GM20431 (cell line): Measurements from ENCODE around the gene PCDHGA10.
"Not testable (repeated sequence)": the region's sequence is repeated elsewhere in the genome, so short reads cannot be mapped to it uniquely, and the experiment has no call there.

ENCODE experiments used
- in situ Hi-C: fragments of 300-500 bp; cut with MseI, MboI; formaldehyde crosslinking; loops from one replicate; pipeline ENCODE4 v1.15.0; 2020; ENCODE audit warnings: low sequenced_read_pairs; ENCODE audit not compliant: unreplicated experiment

PCDHGA10 gene

GRCh38 chr5:141419074-141419880 is 6.5 kb downstream of the PCDHGA10 start:
- in situ Hi-C loops = loop anchor here (10.0 kb wide), 1 partner anchor 146 kb away; no protein-coding TSS in a partner anchor

- in situ Hi-C loops = loop anchor here (10.0 kb wide), 1 partner anchor 124 kb away; no protein-coding TSS in a partner anchor
Observed at GRCh38 chr5:141420855-141421488, 8.2 kb downstream of the PCDHGA10 start, which contains the start of gene PCDHGA11. Gene PCDHGA11, plus strand, starts transcription at chr5:141421051. Its CDS starts 177 bp downstream, at chr5:141421228.

- in situ Hi-C loops = loop anchor here (10.0 kb wide), 1 partner anchor 123 kb away; no protein-coding TSS in a partner anchor
Observed at GRCh38 chr5:141421489-141421855, 8.7 kb downstream of the PCDHGA10 start.

- in situ Hi-C loops = loop anchor here (10.0 kb wide), 1 partner anchor 122 kb away; no protein-coding TSS in a partner anchor
Observed at GRCh38 chr5:141422742-141423291, 10.0 kb downstream of the PCDHGA10 start.

DNA sequence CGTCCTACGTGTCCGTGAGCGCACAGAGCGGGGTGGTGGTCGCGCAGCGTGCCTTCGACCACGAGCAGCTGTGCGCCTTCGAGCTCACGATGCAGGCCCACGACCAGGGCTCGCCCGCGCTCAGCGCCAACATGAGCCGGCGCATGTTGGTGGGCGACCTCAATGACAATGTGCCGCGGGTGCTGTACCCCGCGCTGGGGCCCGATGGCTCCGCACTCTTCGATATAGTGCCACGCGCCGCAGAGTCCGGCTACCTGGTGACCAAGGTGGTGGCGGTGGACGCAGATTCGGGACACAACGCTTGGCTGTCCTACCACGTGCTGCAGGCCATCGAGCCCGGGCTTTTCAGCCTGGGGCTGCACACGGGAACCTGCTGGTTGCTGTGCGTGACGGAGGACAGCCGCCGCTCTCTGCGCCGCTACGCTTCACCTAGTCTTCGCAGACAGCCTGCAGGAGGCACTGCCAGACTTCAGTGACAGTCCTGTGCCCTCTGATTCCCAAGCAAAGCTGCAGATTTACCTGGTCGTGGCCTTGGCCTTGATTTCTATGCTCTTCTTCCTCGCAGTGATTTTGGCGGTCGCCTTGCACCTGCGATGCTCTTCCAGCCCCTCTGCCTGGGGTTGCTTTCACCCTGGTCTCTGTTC is 15.1 kb downstream of the PCDHGA10 start:
- in situ Hi-C loops = loop anchor here (10.0 kb wide), 1 partner anchor 117 kb away; no protein-coding TSS in a partner anchor

DNA sequence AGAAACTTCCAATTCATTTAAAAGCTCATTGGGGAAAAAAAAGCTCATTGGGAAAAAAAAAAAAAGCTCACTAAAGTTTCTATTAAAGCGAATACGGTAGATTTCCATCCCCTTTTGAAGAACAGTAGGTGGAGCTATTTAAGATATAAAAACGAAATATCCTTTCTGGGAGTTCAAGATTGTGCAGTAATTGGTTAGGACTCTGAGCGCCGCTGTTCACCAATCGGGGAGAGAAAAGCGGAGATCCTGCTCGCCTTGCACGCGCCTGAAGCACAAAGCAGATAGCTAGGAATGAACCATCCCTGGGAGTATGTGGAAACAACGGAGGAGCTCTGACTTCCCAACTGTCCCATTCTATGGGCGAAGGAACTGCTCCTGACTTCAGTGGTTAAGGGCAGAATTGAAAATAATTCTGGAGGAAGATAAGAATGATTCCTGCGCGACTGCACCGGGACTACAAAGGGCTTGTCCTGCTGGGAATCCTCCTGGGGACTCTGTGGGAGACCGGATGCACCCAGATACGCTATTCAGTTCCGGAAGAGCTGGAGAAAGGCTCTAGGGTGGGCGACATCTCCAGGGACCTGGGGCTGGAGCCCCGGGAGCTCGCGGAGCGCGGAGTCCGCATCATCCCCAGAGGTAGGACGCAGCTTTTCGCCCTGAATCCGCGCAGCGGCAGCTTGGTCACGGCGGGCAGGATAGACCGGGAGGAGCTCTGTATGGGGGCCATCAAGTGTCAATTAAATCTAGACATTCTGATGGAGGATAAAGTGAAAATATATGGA is 17.7 kb downstream of the PCDHGA10 start, which contains the start of gene PCDHGA12:
Gene PCDHGA12 (plus strand): TSS at position 176 of the 782 bp plus-strand sequence. CDS start 253 bp downstream, at position 429.
- in situ Hi-C loops = no loop called here

GRCh38 chr5:141431286-141431685 is 18.5 kb downstream of the PCDHGA10 start:
- in situ Hi-C loops = no loop called here

DNA sequence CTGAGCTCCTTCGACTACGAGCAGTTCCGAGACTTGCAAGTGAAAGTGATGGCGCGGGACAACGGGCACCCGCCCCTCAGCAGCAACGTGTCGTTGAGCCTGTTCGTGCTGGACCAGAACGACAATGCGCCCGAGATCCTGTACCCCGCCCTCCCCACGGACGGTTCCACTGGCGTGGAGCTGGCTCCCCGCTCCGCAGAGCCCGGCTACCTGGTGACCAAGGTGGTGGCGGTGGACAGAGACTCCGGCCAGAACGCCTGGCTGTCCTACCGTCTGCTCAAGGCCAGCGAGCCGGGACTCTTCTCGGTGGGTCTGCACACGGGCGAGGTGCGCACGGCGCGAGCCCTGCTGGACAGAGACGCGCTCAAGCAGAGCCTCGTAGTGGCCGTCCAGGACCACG is 19.5 kb downstream of the PCDHGA10 start:
- in situ Hi-C loops = not testable (repeated sequence)

GRCh38 chr5:141432726-141433125 is 19.9 kb downstream of the PCDHGA10 start:
- in situ Hi-C loops = not testable (repeated sequence)

GRCh38 chr5:141434006-141434405 is 21.2 kb downstream of the PCDHGA10 start:
- in situ Hi-C loops = no loop called here

- in situ Hi-C loops = no loop called here
Observed at GRCh38 chr5:141437221-141437620, 24.4 kb downstream of the PCDHGA10 start.

GRCh38 chr5:141439411-141440141 is 26.8 kb downstream of the PCDHGA10 start:
- in situ Hi-C loops = no loop called here

- in situ Hi-C loops = no loop called here
Observed at GRCh38 chr5:141440341-141440740, 27.6 kb downstream of the PCDHGA10 start.

DNA sequence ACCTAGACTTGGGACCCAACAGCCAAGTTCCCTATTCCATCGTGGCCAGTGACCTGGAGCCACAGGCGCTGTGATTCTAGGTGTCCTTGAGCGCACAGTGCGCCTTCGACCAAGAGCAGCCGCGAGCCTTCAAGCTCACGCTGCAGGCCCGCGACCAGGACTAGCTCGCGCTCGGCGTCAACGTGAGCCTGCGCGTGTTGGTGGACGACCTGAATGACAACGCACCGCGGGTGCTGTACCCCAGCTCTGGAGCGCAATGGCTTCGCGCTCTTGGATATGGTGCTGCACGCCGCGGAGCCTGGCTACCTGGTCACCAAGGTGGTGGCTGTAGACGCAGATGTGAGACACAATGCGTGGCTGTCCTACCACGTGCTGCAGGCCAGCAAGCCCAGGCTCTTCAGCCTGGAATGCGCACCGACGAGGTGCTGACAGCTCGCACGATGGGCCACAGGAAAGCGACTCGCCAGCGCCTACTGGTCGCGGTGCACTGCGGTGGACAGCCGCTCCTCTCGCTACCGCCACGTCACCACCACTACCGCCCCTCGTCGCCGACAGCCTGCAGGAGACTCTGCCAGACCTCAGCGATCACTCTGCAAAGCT is 28.9 kb downstream of the PCDHGA10 start:
- in situ Hi-C loops = no loop called here

- in situ Hi-C loops = no loop called here
Observed at GRCh38 chr5:141465351-141465750, 52.6 kb downstream of the PCDHGA10 start.
